H1 (cell line): Measurements from ENCODE around the gene SLC25A51.

Experiments
- POLR2A ChIP-seq, 2 experiments: IDR thresholded peaks; 1 replicate in 1 of 2; 2 replicates in 1 of 2; pipeline ENCODE4 v1.6.1; 2011; ENCODE audit warnings: low read depth in 2 of 2, low read length in 2 of 2, mild to moderate bottlenecking in 2 of 2; ENCODE audit errors: control extremely low read depth in 1 of 2
- SUZ12 ChIP-seq: fragments of 200-600 bp; sonication (generic); IDR thresholded peaks from 2 replicates; pipeline ENCODE4 v1.6.1; 2012; ENCODE audit warnings: mild to moderate bottlenecking, inconsistent platforms, low read length, moderate library complexity, mixed read lengths
- TF ChIP-seq, protein P1 (sequence below), 3 experiments: IDR thresholded peaks; 1 replicate in 2 of 3; 2 replicates in 1 of 3; pipeline versions ENCODE4 v1.5.1 to v1.6.1; 2011; ENCODE audit warnings: low read length in 3 of 3, mild to moderate bottlenecking in 3 of 3, inconsistent platforms in 2 of 3, low read depth in 1 of 3, moderate library complexity in 1 of 3; ENCODE audit not compliant: insufficient read depth in 1 of 3; ENCODE audit errors: control extremely low read depth in 1 of 3

DNA sequence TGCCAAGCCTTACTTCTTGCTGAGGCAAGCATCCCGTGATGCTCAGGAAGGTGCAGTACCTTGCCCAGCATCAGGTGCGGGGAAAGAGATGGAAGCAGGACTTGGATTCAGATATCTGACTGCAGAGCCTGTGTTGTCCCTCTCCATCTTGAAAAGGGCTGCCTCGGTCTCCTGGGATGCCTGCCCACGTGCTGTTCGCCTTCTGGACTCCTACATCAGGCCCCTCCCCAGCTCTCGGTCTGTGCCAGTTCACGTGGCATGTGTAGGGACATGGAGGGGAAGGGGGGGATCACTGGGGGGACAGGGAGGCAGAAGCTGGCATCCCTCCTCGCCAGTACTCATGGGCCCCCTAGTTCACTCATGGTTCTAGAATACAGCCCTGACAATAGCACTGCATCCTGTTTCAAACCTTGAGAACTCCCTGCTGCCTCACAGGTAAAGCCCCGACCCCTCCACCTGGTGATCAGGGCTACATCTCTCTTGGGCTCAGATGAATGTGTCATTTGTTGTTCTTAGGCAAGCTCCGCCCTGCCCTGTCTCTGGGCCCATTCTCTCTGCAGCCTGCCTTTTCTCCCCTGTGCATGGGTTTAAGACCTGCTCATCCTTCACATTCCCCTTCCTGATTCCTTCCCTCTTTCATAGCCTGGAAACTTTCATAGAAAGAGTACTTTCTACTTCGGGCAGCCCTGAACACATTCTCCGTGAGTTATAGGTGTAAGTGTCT lies 38.9 kb upstream of the SLC25A51 start:
- TF ChIP-seq POLR2A (IDR thresholded peaks at IDR 0.05; ENCODE audit: control extremely low read depth in 1 of 2, low read depth in 2 of 2, low read length in 2 of 2) (no peak), SUZ12 (no peak)
- TF ChIP-seq, protein P1, sequence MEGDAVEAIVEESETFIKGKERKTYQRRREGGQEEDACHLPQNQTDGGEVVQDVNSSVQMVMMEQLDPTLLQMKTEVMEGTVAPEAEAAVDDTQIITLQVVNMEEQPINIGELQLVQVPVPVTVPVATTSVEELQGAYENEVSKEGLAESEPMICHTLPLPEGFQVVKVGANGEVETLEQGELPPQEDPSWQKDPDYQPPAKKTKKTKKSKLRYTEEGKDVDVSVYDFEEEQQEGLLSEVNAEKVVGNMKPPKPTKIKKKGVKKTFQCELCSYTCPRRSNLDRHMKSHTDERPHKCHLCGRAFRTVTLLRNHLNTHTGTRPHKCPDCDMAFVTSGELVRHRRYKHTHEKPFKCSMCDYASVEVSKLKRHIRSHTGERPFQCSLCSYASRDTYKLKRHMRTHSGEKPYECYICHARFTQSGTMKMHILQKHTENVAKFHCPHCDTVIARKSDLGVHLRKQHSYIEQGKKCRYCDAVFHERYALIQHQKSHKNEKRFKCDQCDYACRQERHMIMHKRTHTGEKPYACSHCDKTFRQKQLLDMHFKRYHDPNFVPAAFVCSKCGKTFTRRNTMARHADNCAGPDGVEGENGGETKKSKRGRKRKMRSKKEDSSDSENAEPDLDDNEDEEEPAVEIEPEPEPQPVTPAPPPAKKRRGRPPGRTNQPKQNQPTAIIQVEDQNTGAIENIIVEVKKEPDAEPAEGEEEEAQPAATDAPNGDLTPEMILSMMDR (IDR thresholded peaks at IDR 0.05; ENCODE audit: control extremely low read depth in 1 of 3, insufficient read depth in 1 of 3, low read depth in 1 of 3, low read length in 3 of 3), result no peak
